Kidney epithelial cell (primary cell): ENCODE data around the gene ASTN1. TPM values are rescaled to one million over a fixed set of nuclear protein-coding genes. Genes with fewer than 3 reads are reported as not detected.

Experiments used
- DNase-seq: peaks from one replicate; pipeline ENCODE4 v3.0.0-alpha.2; 2010; ENCODE audit warnings: low read depth
- H3K27me3 ChIP-seq: 2 replicates; pipeline ENCODE4 v1.6.0; 2011; ENCODE audit warnings: low read length; ENCODE audit not compliant: control insufficient read depth, insufficient read depth
- H3K36me3 ChIP-seq: 2 replicates; pipeline ENCODE4 v1.5.1; 2011; ENCODE audit warnings: low read length; ENCODE audit not compliant: control insufficient read depth, insufficient read depth
- H3K4me3 ChIP-seq: 2 replicates; pipeline ENCODE4 v1.5.1; 2011; ENCODE audit warnings: low read depth, mild to moderate bottlenecking, control low read depth, low read length
- CTCF ChIP-seq: IDR thresholded peaks from 2 replicates; pipeline ENCODE4 v1.5.1; 2011; ENCODE audit warnings: mild to moderate bottlenecking, moderate library complexity, low read length, control low read depth, inconsistent platforms; ENCODE audit not compliant: insufficient read depth, poor library complexity, severe bottlenecking
- total RNA-seq: library from RNA; depleted of rRNA; stranded (reverse); fragments of >200 nt; gene quantifications from 2 replicates; pipeline ENCODE4 v1.2.3, GENCODE V29; 2015

The ASTN1 gene
- total RNA-seq, 1 donor from 2014 or later = 0.21 TPM

- no peak overlapping the region for H3K4me3 ChIP-seq
- no peak for TF ChIP-seq CTCF
- no peaks in the 10 kb centered on the region for H3K27me3 ChIP-seq
- H3K36me3 ChIP-seq = no peaks in the 10 kb centered on the region
- no peak for DNase-seq
These were observed 42.4 kb upstream of the ASTN1 start for GRCh38 chr1:177206831-177207355.

- H3K27me3 ChIP-seq = no peaks in the 10 kb centered on the region
- no peaks in the 10 kb centered on the region for H3K36me3 ChIP-seq
- no peak for DNase-seq
- H3K4me3 ChIP-seq = no peak overlapping the region
- no peak for TF ChIP-seq CTCF
These were observed 35.8 kb upstream of the ASTN1 start for GRCh38 chr1:177200290-177200689.

GRCh38 chr1:177198243-177198642, 33.7 kb upstream of the ASTN1 start:
- DNase-seq = no peak
- no peak overlapping the region for H3K4me3 ChIP-seq
- no peak for TF ChIP-seq CTCF
- no peaks in the 10 kb centered on the region for H3K27me3 ChIP-seq
- no peaks in the 10 kb centered on the region for H3K36me3 ChIP-seq

- DNase-seq = no peak
- Histone ChIP-seq H3K36me3 (no peaks in the 10 kb centered on the region), H3K4me3 (no peak overlapping the region), H3K27me3 (no peaks in the 10 kb centered on the region)
- no peak for TF ChIP-seq CTCF
These were observed 25.9 kb upstream of the ASTN1 start for GRCh38 chr1:177190308-177190970.

- no peak overlapping the region for H3K4me3 ChIP-seq
- no peaks in the 10 kb centered on the region for H3K36me3 ChIP-seq
- H3K27me3 ChIP-seq = peaks cover 6% of the 10 kb centered on the region
- DNase-seq = no peak
- no peak for TF ChIP-seq CTCF
These were observed 22.1 kb upstream of the ASTN1 start for GRCh38 chr1:177186639-177187038.

GRCh38 chr1:177185209-177185608, 20.7 kb upstream of the ASTN1 start:
- Histone ChIP-seq H3K36me3 (no peaks in the 10 kb centered on the region), H3K27me3 (peaks cover 11% of the 10 kb centered on the region), H3K4me3 (no peak overlapping the region)
- no peak for DNase-seq
- TF ChIP-seq CTCF = peak; percentile 53
